ENCODE results near the gene CD34. TPM values are rescaled to one million over a fixed set of nuclear protein-coding genes. Genes with fewer than 3 reads are reported as not detected.

Gene CD34
- total RNA-seq, 3 donors from 2014 or later = 7.7 to 26.9 (median 9.7) TPM

DNA sequence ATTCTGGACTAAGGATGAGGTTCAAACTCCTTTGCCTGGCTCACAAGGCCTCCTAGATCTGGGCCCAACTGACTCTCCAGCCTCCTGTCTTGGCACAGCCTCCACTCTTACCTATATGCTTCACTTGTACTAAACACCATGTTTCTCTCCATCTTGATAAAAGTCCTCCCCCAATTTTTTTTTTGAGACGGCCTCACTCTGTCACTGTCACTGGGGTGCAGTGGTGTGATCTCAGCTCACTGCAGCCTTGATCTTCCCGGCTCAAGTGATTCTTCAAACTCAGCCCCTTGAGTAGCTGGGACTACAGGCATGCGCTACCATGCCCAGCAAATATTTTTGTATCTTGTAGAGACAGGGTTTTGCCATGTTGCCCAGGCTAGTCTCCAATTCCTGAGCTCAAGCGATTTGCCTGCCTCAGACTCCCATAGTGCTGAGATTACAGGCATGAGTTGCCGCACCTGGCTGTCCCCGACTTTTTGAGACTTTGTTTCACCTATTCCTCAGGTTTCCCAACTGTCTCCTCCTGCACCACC, 39.7 kb downstream of the CD34 start:
- H3K36me3 ChIP-seq (ENCODE audit: low read depth) = no peaks in the 10 kb centered on the region
- no peaks in the 10 kb centered on the region for H3K9me3 ChIP-seq
- DNase-seq (no peak), ATAC-seq (no peak)
- intact Hi-C loops (cut with DNase I, micrococcal nuclease) = no loop called here
- TF ChIP-seq, protein P1, sequence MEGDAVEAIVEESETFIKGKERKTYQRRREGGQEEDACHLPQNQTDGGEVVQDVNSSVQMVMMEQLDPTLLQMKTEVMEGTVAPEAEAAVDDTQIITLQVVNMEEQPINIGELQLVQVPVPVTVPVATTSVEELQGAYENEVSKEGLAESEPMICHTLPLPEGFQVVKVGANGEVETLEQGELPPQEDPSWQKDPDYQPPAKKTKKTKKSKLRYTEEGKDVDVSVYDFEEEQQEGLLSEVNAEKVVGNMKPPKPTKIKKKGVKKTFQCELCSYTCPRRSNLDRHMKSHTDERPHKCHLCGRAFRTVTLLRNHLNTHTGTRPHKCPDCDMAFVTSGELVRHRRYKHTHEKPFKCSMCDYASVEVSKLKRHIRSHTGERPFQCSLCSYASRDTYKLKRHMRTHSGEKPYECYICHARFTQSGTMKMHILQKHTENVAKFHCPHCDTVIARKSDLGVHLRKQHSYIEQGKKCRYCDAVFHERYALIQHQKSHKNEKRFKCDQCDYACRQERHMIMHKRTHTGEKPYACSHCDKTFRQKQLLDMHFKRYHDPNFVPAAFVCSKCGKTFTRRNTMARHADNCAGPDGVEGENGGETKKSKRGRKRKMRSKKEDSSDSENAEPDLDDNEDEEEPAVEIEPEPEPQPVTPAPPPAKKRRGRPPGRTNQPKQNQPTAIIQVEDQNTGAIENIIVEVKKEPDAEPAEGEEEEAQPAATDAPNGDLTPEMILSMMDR (IDR thresholded peaks at IDR 0.05) = no peak
- H3K4me1 ChIP-seq (ENCODE audit: low read depth) = peaks cover 29% of the 10 kb centered on the region
- no peak overlapping the region for H3K4me3 ChIP-seq

DNA sequence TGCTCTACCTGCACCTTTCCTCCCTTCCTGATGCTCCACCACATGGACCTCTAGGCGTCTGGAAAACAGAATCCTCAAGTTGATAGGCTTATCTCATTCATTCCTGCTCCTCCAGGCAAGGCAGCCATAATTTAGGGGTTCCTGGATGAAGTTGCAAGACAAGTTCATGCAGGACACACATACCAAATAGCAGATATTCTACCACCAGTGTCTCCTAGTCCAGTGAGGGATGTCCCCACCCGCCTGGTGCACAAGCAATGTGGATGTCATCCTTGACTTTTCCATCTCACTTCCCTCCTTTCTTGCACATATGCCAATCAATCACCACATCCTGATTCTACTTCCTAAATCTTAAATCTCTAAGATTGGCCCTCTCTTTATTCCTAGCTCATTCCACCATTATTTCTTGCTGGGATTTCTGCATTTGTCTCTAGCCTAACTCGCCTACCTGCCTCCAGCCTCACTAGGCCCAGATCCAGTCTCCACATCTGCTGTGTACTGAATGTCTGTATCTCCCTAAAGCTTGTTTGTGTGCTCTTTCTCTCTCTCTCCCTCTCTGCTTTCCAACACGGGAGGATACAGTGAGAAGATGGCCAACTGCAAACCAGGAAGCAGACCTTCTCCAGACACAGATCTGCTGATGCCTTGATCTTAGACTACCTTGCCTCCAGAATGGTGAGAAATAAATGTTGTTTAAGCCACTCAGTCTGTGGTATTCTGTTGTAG, 40.5 kb downstream of the CD34 start:
- DNase-seq (no peak), ATAC-seq (no peak)
- H3K9me3 ChIP-seq = no peaks in the 10 kb centered on the region
- TF ChIP-seq, protein P1 (IDR thresholded peaks at IDR 0.05) = no peak
- intact Hi-C loops (cut with DNase I, micrococcal nuclease) = no loop called here
- no peak overlapping the region for H3K4me3 ChIP-seq
- peaks cover 32% of the 10 kb centered on the region for H3K4me1 ChIP-seq (ENCODE audit: low read depth)
- no peaks in the 10 kb centered on the region for H3K36me3 ChIP-seq (ENCODE audit: low read depth)

DNA sequence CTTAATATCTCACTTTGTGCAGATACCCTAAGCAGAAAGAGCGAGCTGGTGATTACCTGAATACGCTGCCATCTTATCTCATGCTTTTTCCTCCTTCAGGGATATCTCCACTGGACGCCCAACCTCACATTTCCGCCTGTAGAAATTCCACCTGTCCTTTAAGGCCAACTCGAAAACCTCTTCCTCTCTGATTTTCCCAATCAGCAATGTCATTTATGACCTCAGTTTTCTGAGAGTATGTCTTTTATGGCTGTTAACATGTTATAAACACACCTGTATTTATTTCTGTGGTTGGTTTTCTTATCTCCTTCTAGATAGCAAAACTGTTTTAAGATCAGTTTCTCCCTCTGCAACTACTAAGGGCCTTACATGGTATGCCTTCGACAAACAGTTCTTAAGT, 41.1 kb downstream of the CD34 start:
- H3K4me3 ChIP-seq = no peak overlapping the region

DNA sequence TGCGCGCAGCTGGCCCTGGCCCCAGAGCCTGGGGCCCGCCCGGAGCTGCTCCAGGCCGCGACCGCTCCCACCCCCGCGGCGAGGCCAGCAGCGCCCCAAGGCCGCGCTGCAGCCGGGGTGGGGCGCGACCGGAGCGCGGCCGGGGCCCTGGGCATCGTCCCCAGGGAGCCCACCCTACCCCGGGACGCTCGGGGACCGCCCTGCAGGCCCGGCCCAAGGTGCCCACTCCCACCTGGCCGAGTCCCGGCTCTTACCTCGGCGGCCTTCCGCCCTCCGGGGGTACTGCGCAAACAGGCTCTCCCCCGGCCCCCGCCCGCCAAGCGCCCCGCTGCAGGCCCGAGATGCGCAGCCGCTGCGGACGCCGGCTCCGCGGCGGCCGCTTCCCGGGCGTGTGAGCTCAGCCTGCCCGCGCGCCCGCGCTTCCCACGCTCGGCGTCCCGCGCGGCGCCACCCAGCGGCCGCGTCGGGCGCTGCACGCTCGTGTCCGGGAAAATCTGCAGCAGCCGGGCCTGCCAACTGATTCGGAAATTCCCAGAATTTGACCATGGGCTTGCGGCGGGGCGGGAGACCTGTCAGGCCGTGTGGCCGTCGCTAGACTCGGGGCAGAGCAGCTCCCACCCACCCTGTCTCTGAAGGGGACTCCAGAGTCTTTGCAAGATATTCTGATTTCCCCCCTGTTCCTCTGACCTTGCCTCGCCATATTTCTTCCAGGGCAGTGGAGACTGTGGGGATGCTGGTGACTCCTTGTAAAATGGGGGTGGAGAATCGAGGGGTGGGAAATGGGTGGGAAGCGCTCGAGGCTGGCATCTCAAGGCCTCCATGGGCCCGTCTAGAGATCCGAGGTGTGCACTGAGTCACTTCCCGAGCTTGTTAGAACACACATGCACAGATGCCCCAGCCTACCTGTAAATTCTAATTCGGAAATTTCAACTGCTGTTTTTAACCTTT, 41.9 kb downstream of the CD34 start:
- H3K4me1 ChIP-seq (ENCODE audit: low read depth) = peaks cover 41% of the 10 kb centered on the region
- intact Hi-C loops (cut with DNase I, micrococcal nuclease) = loop anchor here in 1 of 2 donors (2.0 kb wide), 1 partner anchor 40 kb away; no protein-coding TSS in a partner anchor
- no peaks in the 10 kb centered on the region for H3K9me3 ChIP-seq
- no peaks in the 10 kb centered on the region for H3K36me3 ChIP-seq (ENCODE audit: low read depth)
- DNase-seq (peak; percentile 83 to 91 (median 86)), ATAC-seq (peak; percentile 86)
- peak overlapping the region; percentile 82 for H3K4me3 ChIP-seq
- TF ChIP-seq, protein P1 (IDR thresholded peaks at IDR 0.05) = peak; percentile 93

More for the DNA sequence above, 41.1 kb downstream of the CD34 start:
- H3K9me3 ChIP-seq = no peaks in the 10 kb centered on the region
- intact Hi-C loops (cut with DNase I, micrococcal nuclease) = loop anchor here in 1 of 2 donors (2.0 kb wide), 1 partner anchor 41 kb away; no protein-coding TSS in a partner anchor
- TF ChIP-seq, protein P1 (IDR thresholded peaks at IDR 0.05) = no peak
- H3K4me1 ChIP-seq (ENCODE audit: low read depth) = peaks cover 37% of the 10 kb centered on the region
- DNase-seq (peak in 1 of 3 donors; percentile 58), ATAC-seq (peak; percentile 55)
- H3K36me3 ChIP-seq (ENCODE audit: low read depth) = no peaks in the 10 kb centered on the region

DNA sequence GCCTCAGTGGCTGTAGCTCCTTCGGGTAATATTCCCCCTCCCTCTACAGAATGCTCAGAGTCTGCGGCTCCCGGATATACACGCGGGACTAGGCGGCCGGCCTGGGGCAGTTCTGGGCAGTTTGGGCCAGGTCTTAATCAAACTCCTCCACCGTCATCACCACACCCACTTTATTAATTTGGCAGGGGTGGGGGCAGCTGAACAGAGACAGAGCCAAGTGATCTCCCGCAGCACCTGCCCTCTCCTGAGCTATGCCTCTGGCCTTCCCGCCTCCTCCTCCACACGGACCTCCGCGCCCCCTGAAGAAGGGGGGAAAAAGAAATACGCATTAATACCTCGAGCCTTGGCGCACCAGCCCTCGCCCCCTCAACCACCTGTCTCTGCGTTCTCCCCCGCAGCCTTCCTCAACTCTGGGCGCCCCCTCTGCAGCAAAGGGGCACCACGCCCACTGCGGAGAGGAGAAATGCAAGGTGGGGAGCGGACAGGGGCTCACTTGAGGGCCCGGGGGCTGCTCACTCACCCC, 42.6 kb downstream of the CD34 start:
- DNase-seq (peak; percentile 70 to 83 (median 70)), ATAC-seq (peak; percentile 43)
- TF ChIP-seq, protein P1 (IDR thresholded peaks at IDR 0.05) = no peak
- intact Hi-C loops (cut with DNase I, micrococcal nuclease) = loop anchor here in 1 of 2 donors (2.0 kb wide), 1 partner anchor 40 kb away; no protein-coding TSS in a partner anchor
- Histone ChIP-seq H3K4me1 (ENCODE audit: low read depth) (peaks cover 41% of the 10 kb centered on the region), H3K9me3 (no peaks in the 10 kb centered on the region), H3K36me3 (ENCODE audit: low read depth) (no peaks in the 10 kb centered on the region), H3K4me3 (peak overlapping the region; percentile 82)

All from mucosa of descending colon (tissue), 3 donors.